Retinal pigment epithelial cell (primary cell): ENCODE data around the gene PSMF1.

Experiments
- DNase-seq: peaks from one replicate; pipeline ENCODE4 v3.0.0-alpha.2; 2010; ENCODE audit warnings: low read depth
- H3K4me3 ChIP-seq: 2 replicates; pipeline ENCODE4 v1.5.1; 2011; ENCODE audit warnings: mild to moderate bottlenecking, low read length, control low read depth, moderate library complexity
- TF ChIP-seq, protein P1 (sequence below): conservative IDR thresholded peaks from 2 replicates; pipeline ENCODE4 v1.5.1; 2011; ENCODE audit warnings: low read depth, low read length, control low read depth, inconsistent platforms

PSMF1 gene

DNA sequence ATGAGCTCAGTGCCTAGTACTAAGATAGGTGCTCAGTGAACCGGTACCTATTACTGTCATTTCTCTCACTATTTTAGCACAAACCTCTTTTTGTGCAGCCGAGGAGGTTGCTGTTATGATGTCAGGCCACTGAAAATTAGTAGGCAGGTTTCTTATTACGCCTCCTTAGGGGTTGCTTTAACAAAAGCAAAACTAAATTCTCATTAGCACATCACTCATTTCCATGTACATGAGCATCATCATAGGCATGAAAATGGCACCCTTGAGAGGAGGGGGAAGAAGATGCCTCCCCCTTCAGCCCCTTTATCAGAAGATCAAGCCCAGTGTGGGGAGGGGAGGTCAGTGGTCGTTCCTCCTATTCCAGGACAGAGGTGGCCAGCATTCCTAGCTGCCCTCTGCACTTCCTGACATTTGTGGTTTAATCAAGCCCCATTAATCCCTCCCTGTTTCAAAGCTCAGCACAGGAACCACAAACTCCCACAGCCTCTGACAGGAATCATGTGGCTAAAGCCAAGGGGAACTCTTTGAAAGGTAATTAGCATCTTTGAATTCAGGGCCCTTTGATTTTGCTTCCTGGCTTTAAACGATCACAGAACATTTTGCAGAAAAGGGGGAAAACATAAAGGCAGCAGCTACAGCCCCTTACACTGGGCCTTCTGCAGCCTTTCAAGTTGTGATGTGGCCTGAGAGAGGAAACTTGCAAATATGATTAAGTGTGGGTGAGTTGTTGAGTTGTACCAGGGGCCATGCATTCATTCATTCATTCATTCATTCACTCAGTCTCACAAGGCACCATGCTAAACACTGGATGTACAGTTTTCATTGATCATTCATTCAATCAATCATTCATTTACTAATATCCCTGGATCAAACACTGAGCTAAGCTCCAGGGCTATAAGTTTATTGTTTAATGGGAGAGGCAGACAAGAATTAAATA, 31.9 kb upstream of the PSMF1 start:
- no peak overlapping the region for H3K4me3 ChIP-seq
- DNase-seq = no peak
- TF ChIP-seq, protein P1, sequence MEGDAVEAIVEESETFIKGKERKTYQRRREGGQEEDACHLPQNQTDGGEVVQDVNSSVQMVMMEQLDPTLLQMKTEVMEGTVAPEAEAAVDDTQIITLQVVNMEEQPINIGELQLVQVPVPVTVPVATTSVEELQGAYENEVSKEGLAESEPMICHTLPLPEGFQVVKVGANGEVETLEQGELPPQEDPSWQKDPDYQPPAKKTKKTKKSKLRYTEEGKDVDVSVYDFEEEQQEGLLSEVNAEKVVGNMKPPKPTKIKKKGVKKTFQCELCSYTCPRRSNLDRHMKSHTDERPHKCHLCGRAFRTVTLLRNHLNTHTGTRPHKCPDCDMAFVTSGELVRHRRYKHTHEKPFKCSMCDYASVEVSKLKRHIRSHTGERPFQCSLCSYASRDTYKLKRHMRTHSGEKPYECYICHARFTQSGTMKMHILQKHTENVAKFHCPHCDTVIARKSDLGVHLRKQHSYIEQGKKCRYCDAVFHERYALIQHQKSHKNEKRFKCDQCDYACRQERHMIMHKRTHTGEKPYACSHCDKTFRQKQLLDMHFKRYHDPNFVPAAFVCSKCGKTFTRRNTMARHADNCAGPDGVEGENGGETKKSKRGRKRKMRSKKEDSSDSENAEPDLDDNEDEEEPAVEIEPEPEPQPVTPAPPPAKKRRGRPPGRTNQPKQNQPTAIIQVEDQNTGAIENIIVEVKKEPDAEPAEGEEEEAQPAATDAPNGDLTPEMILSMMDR = no peak

DNA sequence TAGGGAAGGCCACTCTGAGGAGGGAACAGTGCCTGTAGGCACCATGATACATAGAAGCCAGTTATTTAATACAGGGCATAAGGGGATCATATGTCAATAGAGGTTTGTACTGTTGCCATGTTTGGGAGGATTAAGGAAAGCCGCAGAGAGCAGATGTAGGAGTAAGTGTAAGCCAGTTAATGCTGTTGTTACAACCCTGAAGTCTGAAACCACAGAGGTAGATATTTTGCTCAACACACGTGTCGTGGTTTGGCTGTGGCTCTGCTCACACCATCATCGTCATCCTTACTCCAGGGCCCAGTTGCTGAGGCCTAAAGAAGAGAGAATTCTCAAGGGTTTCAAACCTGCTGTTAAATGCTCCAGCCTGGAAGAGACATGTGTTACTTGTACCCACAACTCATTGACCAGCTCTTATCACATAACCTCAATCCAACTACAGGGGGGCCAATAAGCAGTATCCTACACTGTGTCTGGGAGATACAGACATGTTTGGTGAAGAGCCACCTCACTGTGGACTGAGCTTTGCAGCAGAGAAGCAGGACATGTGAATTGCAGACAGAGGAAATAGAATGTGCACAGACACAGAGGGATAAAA, 31.0 kb upstream of the PSMF1 start:
- DNase-seq = peak; percentile 52
- no peak overlapping the region for H3K4me3 ChIP-seq
- TF ChIP-seq, protein P1 = no peak

DNA sequence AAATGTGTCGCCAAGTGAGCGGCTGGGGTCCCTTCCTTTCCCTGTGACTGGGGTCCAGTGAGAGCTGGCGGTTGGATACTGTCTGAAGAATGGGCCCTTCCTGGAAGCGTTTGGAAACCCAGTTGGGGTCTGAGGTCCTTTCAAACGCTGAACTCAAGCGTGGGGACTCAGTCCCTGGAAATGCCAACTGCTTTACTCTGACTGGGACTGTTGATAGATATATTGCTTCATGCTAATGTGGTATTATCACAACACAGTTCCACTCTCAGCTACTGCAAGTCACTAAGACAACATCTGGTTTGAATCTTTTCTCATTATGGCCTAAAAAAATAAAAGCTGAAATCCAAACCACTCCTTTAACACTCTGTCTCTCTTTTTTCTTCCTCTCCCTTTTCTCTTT, 23.7 kb upstream of the PSMF1 start:
- no peak overlapping the region for H3K4me3 ChIP-seq
- DNase-seq = no peak
- TF ChIP-seq, protein P1 = no peak

DNA sequence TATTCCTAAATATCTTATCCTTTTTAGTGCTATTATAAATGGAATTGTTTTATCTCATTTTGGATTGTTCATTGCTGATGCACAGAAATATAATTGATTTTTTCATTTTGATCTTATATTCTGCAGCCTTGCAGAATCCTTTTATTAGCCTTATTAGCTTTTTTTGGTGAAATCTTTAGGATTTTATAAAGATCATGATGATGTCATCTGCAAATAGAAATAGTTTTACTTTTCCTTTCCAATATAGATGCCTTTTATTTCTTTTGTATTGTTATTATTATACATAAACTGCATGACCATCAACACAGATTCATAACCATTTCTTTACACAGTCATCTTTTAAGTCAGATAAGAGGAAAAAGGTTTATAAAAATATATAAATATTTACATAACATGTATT, 16.9 kb upstream of the PSMF1 start:
- TF ChIP-seq, protein P1 = no peak
- no peak for DNase-seq
- no peak overlapping the region for H3K4me3 ChIP-seq

DNA sequence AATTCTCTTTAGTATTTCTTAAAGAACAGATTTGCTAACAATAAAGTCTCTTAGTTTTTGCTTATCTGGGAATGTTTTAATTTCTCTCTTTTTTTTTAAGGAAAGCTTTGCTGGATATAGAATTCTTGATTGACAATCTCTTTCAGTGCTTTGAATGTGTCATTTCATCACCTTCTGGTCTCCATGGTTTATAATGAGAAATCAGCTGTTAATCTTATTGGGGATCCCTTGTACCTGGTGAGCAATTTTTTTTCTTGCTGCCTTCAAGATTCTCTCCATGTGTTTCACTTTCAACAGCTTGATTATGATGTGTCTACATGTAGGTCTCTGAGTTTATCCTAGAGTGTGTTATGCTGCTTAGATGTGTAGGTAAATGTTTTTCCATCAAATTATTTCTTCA, 16.4 kb upstream of the PSMF1 start:
- no peak overlapping the region for H3K4me3 ChIP-seq
- no peak for DNase-seq

DNA sequence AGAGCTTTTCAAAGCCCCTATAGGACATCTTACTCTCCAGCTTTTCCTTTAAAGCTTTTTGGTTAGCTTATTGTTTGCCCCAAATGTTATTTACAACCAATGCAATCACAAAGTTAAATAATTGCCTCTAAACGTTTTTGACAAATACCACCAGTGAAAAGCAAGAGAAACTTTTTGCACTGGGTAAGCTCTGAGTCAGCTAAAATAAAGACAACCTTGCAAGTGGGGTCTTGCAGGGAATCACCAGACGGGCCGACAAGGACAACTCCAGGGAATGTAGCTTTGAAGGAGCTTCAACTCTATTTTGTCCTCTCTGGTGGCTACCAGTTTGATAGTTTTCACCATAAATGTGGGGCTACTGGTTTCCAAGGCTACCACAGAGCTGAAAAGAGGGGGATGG, 14.7 kb upstream of the PSMF1 start:
- no peak for DNase-seq
- TF ChIP-seq, protein P1 = no peak
- H3K4me3 ChIP-seq = no peak overlapping the region

More for the DNA sequence above, 16.4 kb upstream of the PSMF1 start:
- TF ChIP-seq, protein P1 = no peak
